ENCODE measurements around the gene MANEA. TPM values are rescaled to one million over a fixed set of nuclear protein-coding genes. Genes with fewer than 3 reads are reported as not detected.

MANEA gene
- polyA plus RNA-seq, 3 donors: 2.5 to 8.1 (median 4.8) TPM

DNA sequence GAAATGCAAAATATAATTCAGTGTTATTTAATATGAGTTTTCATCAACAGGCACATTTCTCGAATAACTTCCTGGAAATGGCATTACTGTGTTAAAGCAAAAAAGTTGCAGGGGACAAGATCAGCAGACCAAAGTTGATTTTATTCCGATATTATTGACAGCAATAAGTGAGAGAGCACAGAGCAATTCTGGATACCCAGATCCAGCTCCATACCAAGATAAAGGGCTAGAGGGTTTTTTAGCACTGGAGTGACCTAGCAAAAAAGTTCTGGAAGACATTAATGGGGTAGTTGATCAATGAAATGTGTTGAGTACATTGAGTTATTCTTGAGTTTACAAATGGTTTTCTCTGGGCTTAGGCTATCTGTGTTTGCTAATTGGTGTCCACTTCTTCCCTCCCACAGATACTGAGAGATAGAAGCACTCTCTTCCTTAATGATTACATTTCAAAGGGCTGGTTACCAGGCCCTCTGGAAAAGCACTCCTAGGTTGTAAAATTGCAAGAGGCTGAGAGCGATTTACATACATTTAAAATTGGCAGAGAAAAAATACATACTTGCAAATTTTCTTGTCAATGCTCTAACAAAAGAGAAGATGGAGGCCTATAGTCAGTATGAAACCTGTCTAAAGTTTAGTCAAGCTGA, 47.0 kb upstream of the MANEA start:
- TF ChIP-seq, protein P1, sequence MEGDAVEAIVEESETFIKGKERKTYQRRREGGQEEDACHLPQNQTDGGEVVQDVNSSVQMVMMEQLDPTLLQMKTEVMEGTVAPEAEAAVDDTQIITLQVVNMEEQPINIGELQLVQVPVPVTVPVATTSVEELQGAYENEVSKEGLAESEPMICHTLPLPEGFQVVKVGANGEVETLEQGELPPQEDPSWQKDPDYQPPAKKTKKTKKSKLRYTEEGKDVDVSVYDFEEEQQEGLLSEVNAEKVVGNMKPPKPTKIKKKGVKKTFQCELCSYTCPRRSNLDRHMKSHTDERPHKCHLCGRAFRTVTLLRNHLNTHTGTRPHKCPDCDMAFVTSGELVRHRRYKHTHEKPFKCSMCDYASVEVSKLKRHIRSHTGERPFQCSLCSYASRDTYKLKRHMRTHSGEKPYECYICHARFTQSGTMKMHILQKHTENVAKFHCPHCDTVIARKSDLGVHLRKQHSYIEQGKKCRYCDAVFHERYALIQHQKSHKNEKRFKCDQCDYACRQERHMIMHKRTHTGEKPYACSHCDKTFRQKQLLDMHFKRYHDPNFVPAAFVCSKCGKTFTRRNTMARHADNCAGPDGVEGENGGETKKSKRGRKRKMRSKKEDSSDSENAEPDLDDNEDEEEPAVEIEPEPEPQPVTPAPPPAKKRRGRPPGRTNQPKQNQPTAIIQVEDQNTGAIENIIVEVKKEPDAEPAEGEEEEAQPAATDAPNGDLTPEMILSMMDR (IDR thresholded peaks at IDR 0.05): no peak
- no peaks in the 10 kb centered on the region for H3K27me3 Mint-ChIP-seq (ENCODE audit: low read depth in 3 of 3)
- no peak for DNase-seq
- H3K4me3 ChIP-seq (replicated peaks in 1 of 3; ENCODE audit: low read depth in 2 of 3, low read length in 3 of 3): no peak overlapping the region
- H3K9ac ChIP-seq (ENCODE audit: insufficient read depth, low read length, poor library complexity, severe bottlenecking): no peak overlapping the region
- no peaks in the 10 kb centered on the region for H3K79me2 ChIP-seq (ENCODE audit: insufficient read depth, low read length)
- H3K27ac ChIP-seq (ENCODE audit: low read depth in 1 of 2, low read length in 2 of 2): no peak overlapping the region
- no peaks in the 10 kb centered on the region for H3K9me3 ChIP-seq (replicated peaks in 1 of 2; ENCODE audit: control insufficient read depth in 1 of 2, insufficient read depth in 1 of 2, low read length in 2 of 2)
- H3K4me3 Mint-ChIP-seq: no peak overlapping the region
- H2AFZ ChIP-seq (ENCODE audit: insufficient read depth, low read depth, low read length, poor library complexity, severe bottlenecking): no peak overlapping the region
- intact Hi-C loops (cut with micrococcal nuclease): no loop called here
- no peaks in the 10 kb centered on the region for H3K4me1 Mint-ChIP-seq
- no peaks in the 10 kb centered on the region for H3K36me3 ChIP-seq (replicated peaks in 1 of 2; ENCODE audit: control insufficient read depth in 1 of 2, insufficient read depth in 2 of 2, low read length in 2 of 2)
- no peak overlapping the region for H3K27ac Mint-ChIP-seq
- H3K27me3 ChIP-seq (ENCODE audit: control insufficient read depth in 2 of 2, insufficient read depth in 2 of 2, low read length in 2 of 2): no peaks in the 10 kb centered on the region
- WGBS (ENCODE audit: insufficient coverage): no CpG with 5 or more reads among the region's 3 CpGs
- H3K36me3 Mint-ChIP-seq: no peaks in the 10 kb centered on the region
- peaks cover 0 to 2% (median 0%) of the 10 kb centered on the region in 7 donors for H3K9me3 Mint-ChIP-seq
- H3K4me1 ChIP-seq (ENCODE audit: control insufficient read depth in 1 of 2, insufficient read depth in 2 of 2, low read length in 2 of 2): no peaks in the 10 kb centered on the region
- no peaks in the 10 kb centered on the region for H4K20me1 ChIP-seq (ENCODE audit: insufficient read depth, low read length)
- no peak overlapping the region for H3K4me2 ChIP-seq (replicated peaks; ENCODE audit: extremely low read depth, low read length, poor library complexity, severe bottlenecking)

DNA sequence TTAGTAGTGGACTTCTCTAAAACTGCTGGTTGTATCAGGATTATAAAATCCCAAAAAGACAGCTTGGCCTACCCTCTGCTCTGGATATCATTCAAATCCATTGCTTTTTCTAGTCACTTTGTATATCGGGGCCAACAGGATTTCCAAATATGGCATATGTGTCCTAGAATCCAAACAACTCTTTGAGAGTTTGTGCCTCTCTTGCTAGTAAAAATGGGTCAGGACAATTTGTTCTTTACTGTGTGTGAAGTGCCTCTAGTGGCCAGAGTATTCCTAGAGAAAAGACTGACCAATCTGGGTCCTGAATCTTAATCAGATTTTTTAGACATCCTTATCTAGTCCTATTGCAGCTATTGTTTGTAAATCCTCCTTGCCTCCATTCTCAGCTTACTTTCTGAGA, 33.5 kb upstream of the MANEA start:
- WGBS (ENCODE audit: insufficient coverage): no CpG with 5 or more reads among the region's 1 CpG
- no peaks in the 10 kb centered on the region for H3K36me3 ChIP-seq (replicated peaks in 1 of 2; ENCODE audit: control insufficient read depth in 1 of 2, insufficient read depth in 2 of 2, low read length in 2 of 2)
- TF ChIP-seq, protein P1 (IDR thresholded peaks at IDR 0.05): no peak
- no peaks in the 10 kb centered on the region for H3K27me3 ChIP-seq (ENCODE audit: control insufficient read depth in 2 of 2, insufficient read depth in 2 of 2, low read length in 2 of 2)
- H3K4me1 ChIP-seq (ENCODE audit: control insufficient read depth in 1 of 2, insufficient read depth in 2 of 2, low read length in 2 of 2): no peaks in the 10 kb centered on the region
- Mint-ChIP-seq H3K36me3 (no peaks in the 10 kb centered on the region), H3K4me1 (no peaks in the 10 kb centered on the region), H3K4me3 (no peak overlapping the region), H3K27ac (no peak overlapping the region), H3K9me3 (peaks cover 0 to 5% (median 3%) of the 10 kb centered on the region in 7 donors), H3K27me3 (ENCODE audit: low read depth in 3 of 3) (no peaks in the 10 kb centered on the region)
- no peaks in the 10 kb centered on the region for H3K9me3 ChIP-seq (replicated peaks in 1 of 2; ENCODE audit: control insufficient read depth in 1 of 2, insufficient read depth in 1 of 2, low read length in 2 of 2)
- no peak overlapping the region for H3K27ac ChIP-seq (ENCODE audit: low read depth in 1 of 2, low read length in 2 of 2)
- no peak overlapping the region for H3K4me2 ChIP-seq (replicated peaks; ENCODE audit: extremely low read depth, low read length, poor library complexity, severe bottlenecking)
- no peak overlapping the region for H3K4me3 ChIP-seq (replicated peaks in 1 of 3; ENCODE audit: low read depth in 2 of 3, low read length in 3 of 3)
- H3K9ac ChIP-seq (ENCODE audit: insufficient read depth, low read length, poor library complexity, severe bottlenecking): no peak overlapping the region
- H3K79me2 ChIP-seq (ENCODE audit: insufficient read depth, low read length): no peaks in the 10 kb centered on the region
- DNase-seq: no peak
- intact Hi-C loops (cut with micrococcal nuclease): no loop called here
- H4K20me1 ChIP-seq (ENCODE audit: insufficient read depth, low read length): no peaks in the 10 kb centered on the region
- no peak overlapping the region for H2AFZ ChIP-seq (ENCODE audit: insufficient read depth, low read depth, low read length, poor library complexity, severe bottlenecking)

All from CD14-positive monocyte (primary cell).